ENCODE data around the gene GUCY1A1. TPM values are rescaled to one million over a fixed set of nuclear protein-coding genes. Genes with fewer than 3 reads are reported as not detected.

The GUCY1A1 gene, protein sequence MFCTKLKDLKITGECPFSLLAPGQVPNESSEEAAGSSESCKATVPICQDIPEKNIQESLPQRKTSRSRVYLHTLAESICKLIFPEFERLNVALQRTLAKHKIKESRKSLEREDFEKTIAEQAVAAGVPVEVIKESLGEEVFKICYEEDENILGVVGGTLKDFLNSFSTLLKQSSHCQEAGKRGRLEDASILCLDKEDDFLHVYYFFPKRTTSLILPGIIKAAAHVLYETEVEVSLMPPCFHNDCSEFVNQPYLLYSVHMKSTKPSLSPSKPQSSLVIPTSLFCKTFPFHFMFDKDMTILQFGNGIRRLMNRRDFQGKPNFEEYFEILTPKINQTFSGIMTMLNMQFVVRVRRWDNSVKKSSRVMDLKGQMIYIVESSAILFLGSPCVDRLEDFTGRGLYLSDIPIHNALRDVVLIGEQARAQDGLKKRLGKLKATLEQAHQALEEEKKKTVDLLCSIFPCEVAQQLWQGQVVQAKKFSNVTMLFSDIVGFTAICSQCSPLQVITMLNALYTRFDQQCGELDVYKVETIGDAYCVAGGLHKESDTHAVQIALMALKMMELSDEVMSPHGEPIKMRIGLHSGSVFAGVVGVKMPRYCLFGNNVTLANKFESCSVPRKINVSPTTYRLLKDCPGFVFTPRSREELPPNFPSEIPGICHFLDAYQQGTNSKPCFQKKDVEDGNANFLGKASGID
- total RNA-seq, result not detected

DNA sequence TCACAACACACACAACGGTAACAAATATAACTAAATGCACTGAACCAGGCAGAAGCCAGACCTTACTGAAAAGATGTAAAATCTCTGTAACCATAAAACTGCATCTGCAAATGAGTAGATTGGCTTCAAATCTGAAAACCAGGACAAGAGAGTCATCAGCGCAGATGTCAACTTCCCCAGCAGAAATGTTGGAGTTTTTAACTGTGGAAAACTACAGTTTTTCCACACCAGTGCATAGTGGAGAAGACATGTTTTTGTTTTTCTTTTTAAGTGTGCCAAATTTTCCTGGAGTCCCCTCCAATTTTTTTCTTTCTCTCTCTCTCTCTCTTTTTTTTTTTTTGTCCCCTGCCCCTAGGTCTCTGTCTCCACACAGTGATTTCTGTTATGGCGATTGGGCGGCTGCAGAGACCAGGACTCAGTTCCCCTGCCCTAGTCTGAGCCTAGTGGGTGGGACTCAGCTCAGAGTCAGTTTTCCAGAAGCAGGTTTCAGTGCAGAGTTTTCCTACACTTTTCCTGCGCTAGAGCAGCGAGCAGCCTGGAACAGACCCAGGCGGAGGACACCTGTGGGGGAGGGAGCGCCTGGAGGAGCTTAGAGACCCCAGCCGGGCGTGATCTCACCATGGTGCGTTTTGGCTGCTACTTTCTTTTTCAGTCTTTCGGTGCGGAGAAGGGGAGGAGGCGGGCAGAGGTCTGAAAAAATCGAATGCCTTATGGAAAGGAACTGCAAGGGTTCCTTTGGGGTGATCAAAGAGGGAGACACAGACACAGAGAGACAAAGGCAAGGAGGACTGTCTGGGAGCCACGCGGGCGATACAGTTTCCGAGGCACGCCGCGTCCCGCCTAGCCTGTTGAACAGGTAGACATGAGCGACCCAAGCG, at the start of gene GUCY1A1:
Gene GUCY1A1, plus strand, starts transcription at position 505 of the 878 bp plus-strand sequence. CDS start 30,020 bp downstream, outside the sequence.
- H3K27ac Mint-ChIP-seq, result no peak within 1 kb of the TSS

DNA sequence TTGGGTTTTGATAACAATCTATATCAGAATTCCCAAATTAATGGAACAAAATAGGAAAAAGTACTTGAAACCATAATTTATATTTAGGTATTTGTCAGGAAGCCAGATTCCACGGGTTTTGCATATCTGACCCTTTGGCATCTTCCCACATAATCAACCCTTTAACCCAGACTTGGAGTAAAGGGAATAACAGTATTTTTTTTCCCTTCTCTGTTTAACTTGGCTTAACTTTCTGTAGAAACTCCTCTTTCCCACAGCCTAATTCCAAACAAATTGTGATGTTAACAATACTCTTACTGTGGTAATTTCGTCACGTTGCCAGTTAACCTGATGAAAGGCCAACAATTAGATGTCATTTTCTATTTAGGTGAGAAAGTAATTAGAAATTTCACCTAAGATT, 49.4 kb upstream of the GUCY1A1 start:
- POLR2A ChIA-PET, result no interaction called here

More for the DNA sequence above, at the start of gene GUCY1A1:
- ATAC-seq (ENCODE audit: low read depth), result peak; percentile 46
- peak within 1 kb of the TSS; percentile 93 for H3K4me3 Mint-ChIP-seq
- H3K4me1 Mint-ChIP-seq, result peaks cover 9% of the 10 kb centered on the region
- DNase-seq, result peak; percentile 28
- POLR2A ChIA-PET, result no interaction called here
- peaks cover 63% of the 10 kb centered on the region for H3K27me3 Mint-ChIP-seq
- no peaks in the 10 kb centered on the region for H3K9me3 Mint-ChIP-seq
- H3K36me3 Mint-ChIP-seq, result no peaks in the 10 kb centered on the region

DNA sequence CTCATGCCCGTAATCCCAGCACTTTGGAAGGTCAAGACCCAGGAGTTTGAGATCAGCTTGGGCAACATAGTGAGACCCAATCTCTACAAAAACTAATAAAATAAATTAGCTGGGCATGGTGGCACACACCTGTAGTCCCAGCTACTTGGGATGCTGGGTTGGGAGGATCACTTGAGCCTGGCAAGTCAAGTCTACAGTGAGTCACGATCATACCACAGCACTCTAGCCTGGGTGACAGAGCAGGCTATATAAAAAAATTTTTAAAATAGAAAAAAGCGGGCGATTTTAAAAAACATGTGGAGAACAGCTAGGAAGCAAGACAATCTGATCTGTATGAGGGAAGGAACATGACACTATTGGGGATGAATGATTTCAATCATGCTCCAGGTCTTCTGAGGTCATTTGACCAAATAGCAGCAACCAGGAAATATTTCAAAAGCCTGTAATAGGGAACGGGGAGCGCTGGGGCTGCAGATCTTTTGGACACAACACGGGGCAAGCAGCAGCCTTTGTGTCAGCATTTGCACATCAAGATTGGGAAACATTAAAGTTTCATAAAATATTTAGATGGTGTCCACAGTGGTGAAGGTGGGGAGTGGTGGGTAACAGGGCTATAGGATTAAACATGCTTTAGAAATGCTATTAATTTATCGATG, 48.3 kb upstream of the GUCY1A1 start:
- POLR2A ChIA-PET, result no interaction called here

More for the DNA sequence above, 49.4 kb upstream of the GUCY1A1 start:
- DNase-seq (no peak), ATAC-seq (ENCODE audit: low read depth) (no peak)
- no peak overlapping the region for H3K27ac Mint-ChIP-seq
- no peaks in the 10 kb centered on the region for H3K36me3 Mint-ChIP-seq
- no peaks in the 10 kb centered on the region for H3K9me3 Mint-ChIP-seq
- H3K4me1 Mint-ChIP-seq, result peaks cover 2% of the 10 kb centered on the region
- peaks cover 20% of the 10 kb centered on the region for H3K27me3 Mint-ChIP-seq
- no peak overlapping the region for H3K4me3 Mint-ChIP-seq

DNA sequence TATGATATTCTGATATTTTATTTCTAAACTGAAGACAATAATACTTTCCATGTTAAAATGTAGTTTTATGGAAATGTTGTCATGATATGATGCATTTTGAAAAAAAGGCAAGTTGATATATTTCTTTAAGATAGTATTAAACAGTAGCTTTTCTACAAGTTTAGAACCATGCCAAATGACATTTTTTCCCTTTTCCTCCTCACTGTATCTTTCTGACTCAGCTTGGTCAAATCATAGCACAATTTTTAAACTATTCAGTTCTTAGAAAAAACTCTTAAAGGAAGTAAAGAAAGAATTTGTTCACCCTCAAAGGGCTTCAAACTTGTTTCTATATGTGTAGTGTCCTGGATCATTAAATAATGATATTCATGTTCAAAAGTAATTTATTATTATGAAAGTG, 46.0 kb upstream of the GUCY1A1 start:
- no peaks in the 10 kb centered on the region for H3K36me3 Mint-ChIP-seq
- H3K4me1 Mint-ChIP-seq, result peaks cover 3% of the 10 kb centered on the region
- POLR2A ChIA-PET, result no interaction called here

More for the DNA sequence above, 48.3 kb upstream of the GUCY1A1 start:
- Mint-ChIP-seq H3K27ac (no peak overlapping the region), H3K4me3 (no peak overlapping the region), H3K9me3 (no peaks in the 10 kb centered on the region), H3K27me3 (peaks cover 14% of the 10 kb centered on the region), H3K4me1 (peaks cover 2% of the 10 kb centered on the region), H3K36me3 (no peaks in the 10 kb centered on the region)
- ATAC-seq (ENCODE audit: low read depth), result no peak
- no peak for DNase-seq

DNA sequence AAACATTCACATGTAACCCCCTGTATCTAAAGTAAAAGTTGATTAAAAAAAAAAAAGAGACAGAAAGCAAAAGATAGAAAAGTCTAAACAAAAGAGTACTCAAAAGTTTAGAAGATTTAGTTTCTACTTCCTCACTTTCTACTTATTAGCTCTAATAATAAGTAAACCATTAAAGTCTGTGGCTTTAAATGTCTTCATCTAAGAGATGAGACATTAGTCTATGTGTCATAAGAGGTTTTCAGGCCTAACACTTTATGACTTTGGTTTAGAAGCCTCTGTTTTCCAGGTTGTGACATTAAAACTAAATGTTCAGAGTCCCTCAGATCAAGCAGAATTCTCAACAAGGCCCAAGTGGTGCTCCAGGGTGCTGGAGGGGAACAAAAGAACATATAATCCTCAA, 42.2 kb upstream of the GUCY1A1 start:
- H3K9me3 Mint-ChIP-seq, result no peaks in the 10 kb centered on the region
- H3K27me3 Mint-ChIP-seq, result peaks cover 2% of the 10 kb centered on the region
- no peaks in the 10 kb centered on the region for H3K36me3 Mint-ChIP-seq
- POLR2A ChIA-PET, result no interaction called here
- H3K4me1 Mint-ChIP-seq, result peaks cover 4% of the 10 kb centered on the region
- H3K4me3 Mint-ChIP-seq, result no peak overlapping the region
- no peak for ATAC-seq (ENCODE audit: low read depth)
- DNase-seq, result no peak
- no peak overlapping the region for H3K27ac Mint-ChIP-seq

More for the DNA sequence above, 46.0 kb upstream of the GUCY1A1 start:
- no peak overlapping the region for H3K4me3 Mint-ChIP-seq
- peaks cover 5% of the 10 kb centered on the region for H3K27me3 Mint-ChIP-seq
- no peak for ATAC-seq (ENCODE audit: low read depth)
- H3K9me3 Mint-ChIP-seq, result no peaks in the 10 kb centered on the region
- no peak overlapping the region for H3K27ac Mint-ChIP-seq
- no peak for DNase-seq

DNA sequence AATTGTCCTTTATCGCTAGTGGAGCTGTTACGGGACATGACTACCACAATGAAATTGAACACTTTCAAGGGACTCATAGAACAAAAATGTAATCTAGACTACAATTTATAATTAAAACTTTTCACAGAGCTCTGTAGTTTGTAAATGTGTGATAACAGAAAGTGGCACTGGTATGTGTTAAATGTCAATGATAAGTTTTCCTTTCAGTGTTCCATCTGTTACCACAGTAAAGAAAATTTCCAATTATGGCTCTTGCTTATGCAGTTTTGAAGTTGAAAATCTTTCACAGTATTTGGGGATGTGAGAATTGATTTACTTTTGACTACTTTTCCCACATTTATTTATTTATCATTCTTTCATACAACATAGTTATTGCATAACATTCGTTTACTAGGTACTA, 40.1 kb upstream of the GUCY1A1 start:
- Mint-ChIP-seq H3K4me1 (peaks cover 4% of the 10 kb centered on the region), H3K4me3 (no peak overlapping the region), H3K36me3 (no peaks in the 10 kb centered on the region), H3K27me3 (peaks cover 2% of the 10 kb centered on the region), H3K27ac (no peak overlapping the region), H3K9me3 (no peaks in the 10 kb centered on the region)
- POLR2A ChIA-PET, result no interaction called here
- DNase-seq (no peak), ATAC-seq (ENCODE audit: low read depth) (no peak)

DNA sequence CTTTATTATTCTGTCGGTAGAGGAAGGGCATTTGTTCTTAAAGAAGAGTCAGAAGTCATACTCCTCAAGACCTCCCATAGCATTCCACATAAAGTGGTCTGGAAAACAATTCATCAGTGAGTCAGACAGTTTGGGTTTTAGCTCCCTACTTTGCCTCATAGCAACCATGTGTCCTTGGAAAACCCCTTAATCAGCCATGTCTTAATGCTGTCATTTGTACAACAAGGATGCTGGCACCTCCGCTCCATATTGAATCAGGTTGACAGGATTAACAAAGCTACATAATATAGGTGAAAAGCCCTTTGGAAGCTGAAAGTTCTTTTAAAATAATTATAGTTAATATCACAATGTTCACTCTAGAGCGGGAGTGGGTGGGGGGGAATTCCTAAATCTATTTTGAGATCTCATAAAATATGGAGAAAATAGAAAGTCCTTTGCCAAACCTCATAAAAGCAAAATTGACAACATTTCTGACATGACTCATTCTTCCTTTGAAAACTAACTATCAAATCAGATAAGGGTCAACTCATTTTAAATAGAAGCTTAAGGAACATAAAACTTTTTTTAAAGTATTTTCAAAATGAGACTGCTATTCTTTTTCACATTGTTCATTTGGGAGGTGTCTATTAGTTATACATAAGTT, 37.3 kb upstream of the GUCY1A1 start:
- Mint-ChIP-seq H3K36me3 (no peaks in the 10 kb centered on the region), H3K27me3 (no peaks in the 10 kb centered on the region), H3K4me3 (no peak overlapping the region), H3K4me1 (peaks cover 2% of the 10 kb centered on the region), H3K27ac (no peak overlapping the region), H3K9me3 (no peaks in the 10 kb centered on the region)
- POLR2A ChIA-PET, result no interaction called here
- no peak for DNase-seq
- no peak for ATAC-seq (ENCODE audit: low read depth)

DNA sequence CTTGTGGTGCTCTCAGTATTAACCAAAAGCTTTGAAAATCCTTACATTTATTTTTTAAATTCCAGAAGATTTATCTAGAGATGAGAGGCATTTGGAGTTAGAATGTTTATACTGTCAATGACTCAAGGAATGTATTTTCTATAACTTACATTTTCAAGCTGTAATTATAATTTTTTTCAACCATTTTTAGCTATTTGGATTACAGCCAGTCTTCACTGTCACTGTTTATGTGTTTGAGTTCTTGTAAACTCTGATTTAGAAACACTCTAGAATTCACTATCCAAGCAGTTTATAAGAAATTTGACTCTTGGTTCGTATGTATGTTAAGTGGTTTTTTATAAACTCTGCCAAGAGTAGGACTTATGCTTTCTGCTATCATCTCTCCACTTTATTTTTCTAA, 36.7 kb upstream of the GUCY1A1 start:
- Mint-ChIP-seq H3K27ac (no peak overlapping the region), H3K27me3 (no peaks in the 10 kb centered on the region), H3K4me3 (no peak overlapping the region), H3K4me1 (peaks cover 2% of the 10 kb centered on the region), H3K9me3 (no peaks in the 10 kb centered on the region), H3K36me3 (no peaks in the 10 kb centered on the region)
- ATAC-seq (ENCODE audit: low read depth), result no peak
- DNase-seq, result no peak
- POLR2A ChIA-PET, result no interaction called here

DNA sequence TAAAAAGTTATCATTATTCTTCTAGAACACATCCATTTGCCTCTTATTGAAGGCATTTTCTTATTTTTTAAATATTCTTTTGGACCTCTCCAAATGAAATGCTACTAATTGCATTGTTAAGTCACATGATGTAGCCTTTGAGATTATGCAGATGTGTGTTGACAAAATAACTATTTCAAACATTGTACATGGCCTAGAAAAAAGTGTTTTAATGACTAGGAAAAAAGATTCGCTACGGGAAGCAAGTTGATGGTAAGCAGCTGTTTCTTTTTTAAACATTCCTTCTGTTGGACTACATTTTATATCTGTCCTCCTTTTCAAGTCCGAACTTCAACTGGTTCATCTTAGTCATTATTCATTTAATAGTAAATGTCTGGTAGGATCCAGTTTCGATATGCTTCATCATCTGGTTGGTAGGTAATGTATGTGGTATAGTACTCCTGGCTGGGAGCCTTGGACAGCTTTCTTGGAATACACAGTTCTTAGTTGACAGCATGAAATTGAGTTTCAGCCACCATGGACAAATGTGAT, 34.3 kb upstream of the GUCY1A1 start:
- Mint-ChIP-seq H3K4me3 (no peak overlapping the region), H3K4me1 (peaks cover 2% of the 10 kb centered on the region), H3K27ac (no peak overlapping the region), H3K9me3 (no peaks in the 10 kb centered on the region), H3K27me3 (no peaks in the 10 kb centered on the region), H3K36me3 (no peaks in the 10 kb centered on the region)
- DNase-seq, result no peak
- ATAC-seq (ENCODE audit: low read depth), result no peak
- POLR2A ChIA-PET, result no interaction called here

DNA sequence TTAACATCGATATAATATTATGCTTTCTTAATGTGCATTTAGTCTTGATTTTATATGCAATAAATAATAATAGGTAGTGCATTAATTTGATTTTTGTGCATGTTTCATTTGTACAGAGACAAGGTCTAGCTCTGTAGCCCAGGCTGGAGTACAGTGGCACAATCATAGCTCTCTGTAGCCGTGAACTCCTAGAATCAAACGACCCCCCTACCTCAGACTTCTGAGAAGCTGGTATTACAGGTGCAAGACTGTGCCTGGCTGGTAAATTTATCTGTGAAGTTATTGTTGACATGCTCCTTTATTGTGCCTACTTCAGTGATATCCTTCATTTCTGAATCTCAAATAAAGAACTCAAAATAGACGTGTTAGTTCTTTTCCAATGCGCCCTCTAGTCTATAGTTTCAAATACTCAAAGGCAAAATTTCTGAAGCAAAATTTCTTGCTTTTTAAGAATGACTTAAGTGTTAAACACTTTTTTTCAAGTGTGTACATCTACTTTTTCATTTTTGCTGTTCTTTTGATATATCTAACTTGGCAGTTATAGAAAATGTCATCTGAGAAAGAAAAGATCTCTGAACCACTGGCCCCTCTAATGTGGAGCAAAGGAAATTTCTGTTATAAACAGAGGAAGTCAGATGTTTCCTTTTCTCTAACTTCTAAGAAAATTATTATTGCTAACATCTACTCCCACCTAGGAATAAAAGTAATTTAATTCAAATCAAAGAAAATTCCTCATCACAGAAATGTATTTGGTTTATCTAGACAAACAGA, 28.3 kb upstream of the GUCY1A1 start:
- Mint-ChIP-seq H3K4me3 (peak overlapping the region; percentile 40), H3K27ac (no peak overlapping the region), H3K36me3 (no peaks in the 10 kb centered on the region), H3K4me1 (peaks cover 12% of the 10 kb centered on the region), H3K27me3 (peaks cover 3% of the 10 kb centered on the region), H3K9me3 (no peaks in the 10 kb centered on the region)
- POLR2A ChIA-PET, result no interaction called here
- DNase-seq (no peak), ATAC-seq (ENCODE audit: low read depth) (no peak)

DNA sequence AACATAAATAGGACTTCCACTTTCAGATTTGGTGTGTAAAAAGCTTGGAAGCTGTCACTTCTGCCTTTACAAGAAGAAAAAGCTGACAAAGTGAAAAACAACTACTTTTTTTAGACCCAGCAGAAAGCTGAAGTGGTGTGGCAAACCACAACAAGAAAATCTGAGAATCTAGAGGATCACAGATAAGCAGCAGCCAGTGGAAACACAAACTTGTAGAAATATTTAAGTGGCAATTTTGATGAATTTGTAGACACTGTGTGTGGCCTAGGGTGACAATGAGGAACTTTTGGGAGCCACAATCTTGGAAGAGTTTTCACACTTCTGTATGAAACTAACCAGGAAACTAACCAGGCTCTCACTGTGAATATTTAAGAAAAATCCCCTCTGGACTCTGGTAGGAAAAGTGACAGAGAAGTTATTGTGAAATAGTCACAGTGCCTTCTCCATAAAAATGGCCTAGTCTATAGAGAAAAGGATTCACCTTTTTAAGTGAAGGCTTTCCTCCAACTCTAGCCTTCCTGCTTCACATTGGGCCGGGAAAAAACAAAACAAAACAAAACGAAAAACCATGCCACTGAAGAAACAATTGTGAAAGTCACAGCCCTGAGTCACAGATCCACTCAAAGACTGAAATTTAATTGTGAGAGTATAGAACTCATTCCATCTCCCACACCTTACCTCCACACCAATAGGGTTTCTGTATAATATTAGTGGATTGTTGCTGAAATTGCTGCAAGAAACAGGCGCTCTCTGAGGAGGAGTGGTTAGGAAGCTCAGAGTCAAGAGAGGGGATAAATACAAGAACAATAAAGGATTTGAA, 26.7 kb upstream of the GUCY1A1 start:
- no peaks in the 10 kb centered on the region for H3K36me3 Mint-ChIP-seq
- peaks cover 1% of the 10 kb centered on the region for H3K9me3 Mint-ChIP-seq
- peaks cover 3% of the 10 kb centered on the region for H3K27me3 Mint-ChIP-seq
- peak overlapping the region; percentile 13 for H3K4me3 Mint-ChIP-seq
- no peak overlapping the region for H3K27ac Mint-ChIP-seq
- DNase-seq, result no peak
- POLR2A ChIA-PET, result no interaction called here
- ATAC-seq (ENCODE audit: low read depth), result peak; percentile 39
- peaks cover 12% of the 10 kb centered on the region for H3K4me1 Mint-ChIP-seq
